CD4-positive, alpha-beta T cell treated with Interferon gamma for 1 hour (primary cell): ENCODE measurements around the gene MYADML2.

Experiments
- DNase-seq: peaks from one replicate; pipeline ENCODE4 v3.0.0-alpha.2; 2020

Gene MYADML2

GRCh38 chr17:81890447-81891302, 56.4 kb downstream of the MYADML2 start:
- DNase-seq = no peak
